CD4-positive, alpha-beta T cell (primary cell): ENCODE measurements around the gene BHLHE23. TPM values are rescaled to one million over a fixed set of nuclear protein-coding genes. Genes with fewer than 3 reads are reported as not detected.

Source experiments
- ATAC-seq: fragments of 200-7000 bp; cut with Tn5 transposase; one replicate; pipeline ENCODE4 v1.10.0; 2022; ENCODE audit warnings: mild to moderate bottlenecking; ENCODE audit not compliant: poor library complexity
- CTCF ChIA-PET: fragments of 350-600 bp; sonication (Branson Sonifier 250); formaldehyde crosslinking; loops from one replicate; lab custom pipeline; 2021; ENCODE audit warnings: antibody characterized with exemption, inconsistent platforms; lab: Charles Lee
- POLR2A ChIA-PET: fragments of 350-600 bp; sonication (Branson Sonifier 250); formaldehyde crosslinking; loops from one replicate; lab custom pipeline; 2021; ENCODE audit warnings: antibody characterized with exemption, inconsistent platforms; lab: Charles Lee
- DNase-seq, 14 experiments: peaks; one replicate each; pipeline ENCODE4 v3.0.0-alpha.2; 2013 to 2020; ENCODE audit warnings: mixed read lengths in 2 of 14
- H3K27ac ChIP-seq, 2 donors: one replicate each; pipeline versions ENCODE4 v1.5.1 to v1.7.0; 2013; ENCODE audit warnings: low read length in 2 of 2, low read depth in 1 of 2, mild to moderate bottlenecking in 1 of 2
- H3K27me3 ChIP-seq, 2 experiments: 1 replicate in 1 of 2; 2 replicates in 1 of 2; pipeline versions ENCODE4 v1.6.1 to v1.7.0; 2013; ENCODE audit warnings: low read length in 2 of 2, control low read depth in 1 of 2, mild to moderate bottlenecking in 1 of 2, moderate library complexity in 1 of 2; ENCODE audit not compliant: insufficient read depth in 2 of 2, control insufficient read depth in 1 of 2
- H3K36me3 ChIP-seq: one replicate; pipeline ENCODE4 v1.6.1; 2013; ENCODE audit warnings: low read length, control low read depth; ENCODE audit not compliant: insufficient read depth
- H3K4me1 ChIP-seq: one replicate; pipeline ENCODE4 v1.6.1; 2013; ENCODE audit warnings: low read length, control low read depth; ENCODE audit not compliant: insufficient read depth
- H3K4me3 ChIP-seq: one replicate; pipeline ENCODE4 v1.5.1; 2013; ENCODE audit warnings: mild to moderate bottlenecking, low read length, moderate library complexity
- H3K9me3 ChIP-seq, 2 experiments: 1 replicate in 1 of 2; 2 replicates in 1 of 2; pipeline versions ENCODE4 v1.6.1 to v1.7.0; 2013; ENCODE audit warnings: low read length in 2 of 2, mild to moderate bottlenecking in 2 of 2, control low read depth in 1 of 2, moderate library complexity in 1 of 2; ENCODE audit not compliant: control insufficient read depth in 1 of 2, insufficient read depth in 1 of 2
- H3K27ac Mint-ChIP-seq: one replicate; pipeline ENCODE4 v1.8.0; 2020; ENCODE audit warnings: mixed read lengths
- H3K27me3 Mint-ChIP-seq: one replicate; pipeline ENCODE4 v1.8.0; 2021; ENCODE audit warnings: mixed read lengths
- H3K36me3 Mint-ChIP-seq: one replicate; pipeline ENCODE4 v1.8.0; 2021; ENCODE audit warnings: low read depth, mixed read lengths
- H3K4me1 Mint-ChIP-seq: one replicate; pipeline ENCODE4 v1.8.0; 2021; ENCODE audit warnings: low read depth, mixed read lengths
- H3K4me3 Mint-ChIP-seq: one replicate; pipeline ENCODE4 v1.8.0; 2020; ENCODE audit warnings: mild to moderate bottlenecking, mixed read lengths
- H3K9me3 Mint-ChIP-seq: one replicate; pipeline ENCODE4 v1.8.0; 2020; ENCODE audit warnings: mixed read lengths
- CTCF ChIP-seq: fragments of 200-600 bp; IDR thresholded peaks from one replicate; pipeline ENCODE4 v1.8.0; 2022; ENCODE audit warnings: antibody characterized with exemption, mild to moderate bottlenecking
- intact Hi-C, 2 experiments: fragments of 100-400 bp; cut with DNase I in 1 of 2; cut with micrococcal nuclease in 1 of 2; formaldehyde crosslinking; loops; one replicate each; pipeline versions ENCODE4 v1.15.1 to v1.9.0; 2023 to 2025; cut with DNase I, micrococcal nuclease
- total RNA-seq, 174 experiments: library from RNA in 2 of 174; stranded (reverse) in 2 of 174; gene quantifications; one replicate each; pipeline ENCODE4 v1.2.3 and lab custom pipeline; 2021 to 2026

Gene BHLHE23
- total RNA-seq, 2 experiments from 2014 or later = not detected

- peaks cover 11% of the 10 kb centered on the region for H3K27me3 Mint-ChIP-seq
- H3K4me3 Mint-ChIP-seq = no peak overlapping the region
- no peaks in the 10 kb centered on the region for H3K9me3 Mint-ChIP-seq
- H3K4me1 Mint-ChIP-seq = no peaks in the 10 kb centered on the region
- POLR2A ChIA-PET = no interaction called here
- Histone ChIP-seq H3K4me1 (peaks cover 8% of the 10 kb centered on the region), H3K27me3 (peaks cover 0 to 12% of the 10 kb centered on the region in 2 experiments), H3K27ac (no peak overlapping the region), H3K4me3 (no peak overlapping the region), H3K9me3 (peaks cover 0 to 28% of the 10 kb centered on the region in 2 experiments), H3K36me3 (no peaks in the 10 kb centered on the region)
- CTCF ChIA-PET = no interaction called here
- intact Hi-C loops = no loop called here
- H3K36me3 Mint-ChIP-seq = no peaks in the 10 kb centered on the region
- ATAC-seq (no peak), DNase-seq (no peak)
- no peak for TF ChIP-seq CTCF
- no peak overlapping the region for H3K27ac Mint-ChIP-seq
Measured at GRCh38 chr20:63051911-63052310, 45.1 kb upstream of the BHLHE23 start.

GRCh38 chr20:63051186-63051860, 44.6 kb upstream of the BHLHE23 start:
- TF ChIP-seq CTCF = no peak
- peaks cover 3% of the 10 kb centered on the region for H3K4me1 ChIP-seq
- H3K4me1 Mint-ChIP-seq = no peaks in the 10 kb centered on the region
- DNase-seq = no peak
- H3K27ac ChIP-seq = no peak overlapping the region
- H3K4me3 Mint-ChIP-seq = no peak overlapping the region
- no peaks in the 10 kb centered on the region for H3K9me3 Mint-ChIP-seq
- intact Hi-C loops = no loop called here
- ChIA-PET CTCF (no interaction called here), POLR2A (no interaction called here)
- H3K27me3 Mint-ChIP-seq = peaks cover 14% of the 10 kb centered on the region
- H3K36me3 Mint-ChIP-seq = no peaks in the 10 kb centered on the region
- peaks cover 0 to 32% of the 10 kb centered on the region in 2 experiments for H3K9me3 ChIP-seq
- peaks cover 0 to 12% of the 10 kb centered on the region in 2 experiments for H3K27me3 ChIP-seq
- H3K4me3 ChIP-seq = no peak overlapping the region
- H3K27ac Mint-ChIP-seq = no peak overlapping the region
- ATAC-seq = no peak
- H3K36me3 ChIP-seq = no peaks in the 10 kb centered on the region

GRCh38 chr20:63050406-63050805, 43.6 kb upstream of the BHLHE23 start:
- no peaks in the 10 kb centered on the region for H3K9me3 Mint-ChIP-seq

More at GRCh38 chr20:63050406-63050805, 43.6 kb upstream of the BHLHE23 start:
- H3K27me3 Mint-ChIP-seq = peaks cover 19% of the 10 kb centered on the region
- H3K4me1 Mint-ChIP-seq = no peaks in the 10 kb centered on the region
- H3K36me3 ChIP-seq = no peaks in the 10 kb centered on the region
- TF ChIP-seq CTCF = no peak
- CTCF ChIA-PET = no interaction called here
- no peaks in the 10 kb centered on the region for H3K4me1 ChIP-seq
- H3K36me3 Mint-ChIP-seq = no peaks in the 10 kb centered on the region
- H3K27me3 ChIP-seq = peaks cover 0 to 8% of the 10 kb centered on the region in 2 experiments
- H3K4me3 Mint-ChIP-seq = no peak overlapping the region
- H3K27ac Mint-ChIP-seq = no peak overlapping the region
- ATAC-seq (no peak), DNase-seq (no peak)
- intact Hi-C loops = no loop called here
- POLR2A ChIA-PET = no interaction called here
- no peak overlapping the region for H3K4me3 ChIP-seq
- no peak overlapping the region for H3K27ac ChIP-seq
- H3K9me3 ChIP-seq = peaks cover 0 to 32% of the 10 kb centered on the region in 2 experiments
